A549 (cell line): Measurements from ENCODE around the gene RERE. TPM values are rescaled to one million over a fixed set of nuclear protein-coding genes. Genes with fewer than 3 reads are reported as not detected.

Experiments used
- ATAC-seq, 2 experiments: fragments of 200-7000 bp in 1 of 2; fragments of >200 bp in 1 of 2; cut with Nextera tagmentation in 1 of 2; cut with Tn5 transposase in 1 of 2; 3 replicates each; pipeline versions ENCODE4 v1.8.0 to v1.9.1; 2018 to 2020; ENCODE audit warnings: mild to moderate bottlenecking in 1 of 2, moderate library complexity in 1 of 2
- CTCF ChIA-PET: fragments of 300-600 bp; sonication (Branson Sonifier 250); formaldehyde crosslinking; extraction: SDS; loops from one replicate; lab custom pipeline; 2021; ENCODE audit warnings: antibody characterized with exemption, inconsistent platforms; lab: Yijun Ruan, JAX
- POLR2A ChIA-PET: fragments of 350-600 bp; formaldehyde crosslinking; extraction: SDS; loops from one replicate; lab custom pipeline; 2021; ENCODE audit warnings: antibody characterized with exemption, inconsistent platforms; lab: Yijun Ruan, JAX
- DNase-seq, 2 experiments: peaks; one replicate each; pipeline versions ENCODE4 v3.0.0 to v3.0.0-alpha.2; 2011 to 2016; ENCODE audit warnings: low read depth in 1 of 2, low spot score in 1 of 2
- FAIRE-seq: peaks from 2 replicates; lab custom pipeline; 2011; peaks lifted over from hg19 to GRCh38; lab: Jason Lieb, UNC
- H3K27ac ChIP-seq, 2 experiments: fragments of >200 bp; sonication (Bioruptor Twin); formaldehyde crosslinking; 3 replicates each; pipeline ENCODE4 v1.5.1; 2016 to 2017
- H3K4me1 ChIP-seq: fragments of >200 bp; sonication (Bioruptor Twin); formaldehyde crosslinking; 3 replicates; pipeline ENCODE4 v1.6.1; 2016
- H3K4me2 ChIP-seq: fragments of >200 bp; sonication (Bioruptor Twin); formaldehyde crosslinking; 3 replicates; pipeline ENCODE4 v1.6.1; 2016
- H3K4me3 ChIP-seq: fragments of >200 bp; sonication (Bioruptor Twin); formaldehyde crosslinking; 3 replicates; pipeline ENCODE4 v1.5.1; 2016
- H3K9me3 ChIP-seq: fragments of >200 bp; sonication (Bioruptor Twin); formaldehyde crosslinking; 3 replicates; pipeline ENCODE4 v1.6.1; 2016
- CEBPB ChIP-seq, 2 experiments: fragments of >200 bp in 1 of 2; sonication (Bioruptor Twin) in 1 of 2; formaldehyde crosslinking in 1 of 2; IDR thresholded peaks; 2 replicates each; pipeline ENCODE4 v1.6.1; 2012 to 2016
- CHD4 ChIP-seq: fragments of 200-600 bp; sonication (generic); IDR thresholded peaks from 2 replicates; pipeline ENCODE4 v1.6.1; 2016; ENCODE audit warnings: antibody characterized with exemption, mild to moderate bottlenecking, borderline replicate concordance
- E2F6 ChIP-seq: IDR thresholded peaks from 2 replicates; pipeline ENCODE4 v1.6.1; 2012; ENCODE audit warnings: low read depth, borderline replicate concordance
- EHMT2 ChIP-seq: fragments of 200-600 bp; sonication (generic); IDR thresholded peaks from 2 replicates; pipeline ENCODE4 v1.6.1; 2016; ENCODE audit warnings: antibody characterized with exemption, low read depth, mild to moderate bottlenecking, moderate library complexity
- EP300 ChIP-seq, 2 experiments: fragments of >200 bp; sonication (Bioruptor Twin); formaldehyde crosslinking; IDR thresholded peaks; 2 replicates in 1 of 2; 3 replicates in 1 of 2; pipeline ENCODE4 v1.6.1; 2016 to 2017
- ESRRA ChIP-seq: fragments of 150-350 bp; IDR thresholded peaks from 2 replicates; pipeline ENCODE4 v1.6.1; 2014; ENCODE audit warnings: mild to moderate bottlenecking, low read length, borderline replicate concordance
- FOSL2 ChIP-seq, 2 experiments: fragments of 450-650 bp in 1 of 2; fragments of >200 bp in 1 of 2; sonication (Bioruptor Twin) in 1 of 2; formaldehyde crosslinking; IDR thresholded peaks; 2 replicates each; pipeline versions ENCODE4 v1.5.0 to v1.6.1; 2016 to 2020; ENCODE audit warnings: mild to moderate bottlenecking in 1 of 2, moderate library complexity in 1 of 2
- HMGXB4 ChIP-seq: fragments of 250-450 bp; sonication (Bioruptor Pico); IDR thresholded peaks from 2 replicates; pipeline ENCODE4 v1.5.0; 2021; ENCODE audit warnings: mild to moderate bottlenecking, moderate library complexity, borderline replicate concordance
- HOXB13 ChIP-seq: fragments of 250-450 bp; sonication (Bioruptor Pico); IDR thresholded peaks from 2 replicates; pipeline ENCODE4 v1.5.0; 2020; ENCODE audit warnings: low read depth, mild to moderate bottlenecking, moderate library complexity
- JUNB ChIP-seq: fragments of >200 bp; sonication (Bioruptor Twin); formaldehyde crosslinking; IDR thresholded peaks from 2 replicates; pipeline ENCODE4 v1.6.1; 2016
- MAX ChIP-seq: IDR thresholded peaks from 2 replicates; pipeline ENCODE4 v1.6.1; 2012
- NR3C1 ChIP-seq: fragments of >200 bp; sonication (Bioruptor Twin); formaldehyde crosslinking; IDR thresholded peaks from 3 replicates; pipeline ENCODE4 v1.6.1; 2017
- PHF8 ChIP-seq: fragments of 200-600 bp; sonication (generic); IDR thresholded peaks from 2 replicates; pipeline ENCODE4 v1.6.1; 2016; ENCODE audit warnings: low read depth, mild to moderate bottlenecking, antibody characterized with exemption, moderate library complexity, borderline replicate concordance
- POLR2AphosphoS2 ChIP-seq: conservative IDR thresholded peaks from 2 replicates; pipeline ENCODE4 v1.6.1; 2012; ENCODE audit warnings: low read length, improper control_type of control experiment, inconsistent platforms
- RCOR1 ChIP-seq: fragments of 150-350 bp; IDR thresholded peaks from 2 replicates; pipeline ENCODE4 v1.6.1; 2014; ENCODE audit warnings: antibody characterized with exemption, low read length, low read depth
- REST ChIP-seq: fragments of 200-600 bp; sonication (generic); IDR thresholded peaks from 2 replicates; pipeline ENCODE4 v1.6.1; 2016; ENCODE audit warnings: antibody characterized with exemption, mild to moderate bottlenecking, moderate library complexity
- TFCP2L1 ChIP-seq: fragments of 250-450 bp; sonication (Bioruptor Pico); IDR thresholded peaks from 2 replicates; pipeline ENCODE4 v1.5.0; 2021; ENCODE audit warnings: mild to moderate bottlenecking
- TP53 ChIP-seq: fragments of 250-450 bp; sonication (Bioruptor Pico); IDR thresholded peaks from 2 replicates; pipeline ENCODE4 v1.5.0; 2021; ENCODE audit warnings: mild to moderate bottlenecking, moderate library complexity
- USF2 ChIP-seq: fragments of 450-650 bp; IDR thresholded peaks from 2 replicates; pipeline ENCODE4 v1.6.1; 2014; ENCODE audit warnings: antibody characterized with exemption
- ZC3H11A ChIP-seq: fragments of 450-650 bp; IDR thresholded peaks from 2 replicates; pipeline ENCODE4 v1.6.1; 2014; ENCODE audit warnings: antibody characterized with exemption, mild to moderate bottlenecking
- ZNF302 ChIP-seq: fragments of 250-450 bp; sonication (Bioruptor Pico); IDR thresholded peaks from 2 replicates; pipeline ENCODE4 v1.9.0; 2021; ENCODE audit warnings: inconsistent platforms, mild to moderate bottlenecking, moderate library complexity
- ZSCAN20 ChIP-seq: fragments of 250-450 bp; sonication (Bioruptor Pico); IDR thresholded peaks from 2 replicates; pipeline ENCODE4 v1.8.0; 2022; ENCODE audit warnings: mild to moderate bottlenecking, moderate library complexity
- WGBS: methylation state at CpG from one replicate; pipeline ENCODE4 v1.1.6; 2017; ENCODE audit errors: missing lambda C conversion rate; 5-methylcytosine and 5-hydroxymethylcytosine counted together
- polyA plus RNA-seq, 4 experiments: library from polyadenylated mRNA; depleted of rRNA in 3 of 4; stranded (reverse); fragments of >200 nt; fragmentation: RNase III in 1 of 4; extraction: RNeasy Plus Mini Kit Qiagen cat#74134 plus additional on column Dnase treatment in 1 of 4; gene quantifications; 2 replicates in 3 of 4; 3 replicates in 1 of 4; pipeline ENCODE4 v1.2.3, GENCODE V29; 2011 to 2017

The RERE gene
- polyA plus RNA-seq, 2 of the 4 experiments (the other 2 are of a cell fraction) = 12.6 to 28.6 TPM

- Histone ChIP-seq H3K9me3 (no peaks in the 10 kb centered on the region), H3K4me3 (no peak overlapping the region), H3K27ac (peak overlapping the region; percentile 94 to 95; a peak in 5 of 6 replicates), H3K4me1 (peaks cover 32% of the 10 kb centered on the region), H3K4me2 (no peak overlapping the region)
- TF ChIP-seq NR3C1 (no peak), HOXB13 (no peak), TFCP2L1 (no peak), REST (no peak), ZC3H11A (no peak), USF2 (no peak), ZSCAN20 (CRISPR knock-in tag) (no peak), ESRRA (no peak), ZNF302 (CRISPR knock-in tag) (no peak)
- 85% methylated on average over 12 of the region's 18 CpGs for WGBS
- DNase-seq = no peak
- no peak for FAIRE-seq
- no peak for ATAC-seq
- ChIA-PET POLR2A (no interaction called here), CTCF (interaction anchor here (1.0 to 7.8 kb wide), 6 partner anchors 29 to 371 kb away, joined by 3 to 75 read pairs (median 5); no protein-coding TSS in a partner anchor)
These were observed 471.6 kb downstream of the RERE start for GRCh38 chr1:8345621-8346415.

GRCh38 chr1:8344893-8345507 lies 472.4 kb downstream of the RERE start:
- TF ChIP-seq EP300 (IDR thresholded peaks at IDR 0.05) (no peak), USF2 (no peak), POLR2AphosphoS2 (no peak), PHF8 (no peak), CHD4 (no peak), ZSCAN20 (CRISPR knock-in tag) (no peak), RCOR1 (no peak), ZNF302 (CRISPR knock-in tag) (no peak)
- TF ChIP-seq, all 56 proteins: peak for 0
- Histone ChIP-seq H3K27ac (peak overlapping the region; percentile 94 to 95; a peak in 4 of 6 replicates), H3K4me3 (no peak overlapping the region), H3K4me2 (no peak overlapping the region), H3K9me3 (no peaks in the 10 kb centered on the region), H3K4me1 (peaks cover 32% of the 10 kb centered on the region)
- ChIA-PET CTCF (interaction anchor here (0.7 to 7.8 kb wide), 4 partner anchors 31 to 370 kb away, joined by 3 to 75 read pairs (median 8); no protein-coding TSS in a partner anchor), POLR2A (no interaction called here)
- no peak for DNase-seq
- WGBS = 86% methylated on average over 8 of the region's 10 CpGs
- no peak for FAIRE-seq
- ATAC-seq = no peak

- Histone ChIP-seq H3K9me3 (no peaks in the 10 kb centered on the region), H3K4me1 (peaks cover 28% of the 10 kb centered on the region), H3K27ac (peak overlapping the region; percentile 94 to 95), H3K4me3 (no peak overlapping the region), H3K4me2 (peak overlapping the region; percentile 68)
- CTCF ChIA-PET = interaction anchor here (0.6 to 2.9 kb wide), 8 partner anchors 8 to 368 kb away, joined by 3 to 12 read pairs (median 4); no protein-coding TSS in a partner anchor
- DNase-seq (peak; percentile 58 to 89), ATAC-seq (peak; percentile 84 to 87), FAIRE-seq (no peak)
- WGBS = 2% methylated on average over 31 of the region's 32 CpGs
- POLR2A ChIA-PET = interaction anchor here (0.5 kb wide), 1 partner anchor 327 kb away, joined by 3 read pairs; no protein-coding TSS in a partner anchor
- TF ChIP-seq TP53 (CRISPR knock-in tag) = no peak
- no peak for TF ChIP-seq HMGXB4 (CRISPR knock-in tag)
- TF ChIP-seq FOSL2 (IDR thresholded peaks at IDR 0.05) = peak; percentile 65
- TF ChIP-seq FOSL2 (CRISPR knock-in tag; IDR thresholded peaks at IDR 0.05) = peak; percentile 82
- peak; percentile 75 for TF ChIP-seq JUNB
- TF ChIP-seq MAX = peak; percentile 93
- TF ChIP-seq CEBPB (IDR thresholded peaks at IDR 0.05) = peak in 1 of 2 experiments; percentile 31; a peak in 1 of 4 replicates
- TF ChIP-seq POLR2AphosphoS2 = no peak
- no peak for TF ChIP-seq EHMT2
- TF ChIP-seq E2F6 = peak; percentile 18; the same call in 1 of the 2 replicates
These were observed 473.9 kb downstream of the RERE start for GRCh38 chr1:8343464-8344001.
